SK-N-SH (cell line): ENCODE data around the gene TMEM127.
"Not testable (repeated sequence)": the region's sequence is repeated elsewhere in the genome, so short reads cannot be mapped to it uniquely, and the experiment has no call there.

Experiments
- EP300 ChIP-seq, 2 experiments: IDR thresholded peaks; 2 replicates each; pipeline versions ENCODE4 v1.4.0 to v1.6.1; 2012; ENCODE audit warnings: borderline replicate concordance in 1 of 2, low read depth in 1 of 2, low read length in 1 of 2
- EZH2phosphoT487 ChIP-seq: fragments of 200-600 bp; sonication (generic); IDR thresholded peaks from 2 replicates; pipeline ENCODE4 v1.6.1; 2017; ENCODE audit warnings: low read depth, mixed run types, mild to moderate bottlenecking, antibody characterized with exemption, moderate library complexity, borderline replicate concordance
- GABPA ChIP-seq: IDR thresholded peaks from 2 replicates; pipeline ENCODE4 v1.4.0; 2012; ENCODE audit warnings: low read depth, mild to moderate bottlenecking
- PBX3 ChIP-seq: IDR thresholded peaks from 2 replicates; pipeline ENCODE4; 2012
- POLR2AphosphoS5 ChIP-seq: IDR thresholded peaks from 2 replicates; pipeline ENCODE4 v1.6.1; 2012; ENCODE audit warnings: low read depth, low read length
- REST ChIP-seq: IDR thresholded peaks from 2 replicates; pipeline ENCODE4 v1.6.1; 2012; ENCODE audit warnings: mild to moderate bottlenecking, low read depth, low read length, moderate library complexity
- RXRA ChIP-seq: IDR thresholded peaks from 2 replicates; pipeline ENCODE4 v1.4.0; 2012; ENCODE audit warnings: low read depth, mild to moderate bottlenecking, borderline replicate concordance
- SIN3A ChIP-seq: IDR thresholded peaks from 2 replicates; pipeline ENCODE4 v1.6.1; 2012; ENCODE audit warnings: low read depth, mild to moderate bottlenecking, low read length, moderate library complexity, borderline replicate concordance
- TF ChIP-seq, protein P1 (sequence below): IDR thresholded peaks from 2 replicates; pipeline ENCODE4 v1.4.0; 2012; ENCODE audit warnings: low read depth
- TF ChIP-seq, protein P2 (sequence below): fragments of 200-600 bp; sonication (generic); IDR thresholded peaks from 2 replicates; pipeline ENCODE4 v1.6.1; 2017; ENCODE audit warnings: antibody characterized with exemption, mild to moderate bottlenecking, moderate library complexity
- TF ChIP-seq, protein P3 (sequence below): IDR thresholded peaks from 2 replicates; pipeline ENCODE4 v1.4.0; 2012; ENCODE audit warnings: low read depth, borderline replicate concordance

DNA sequence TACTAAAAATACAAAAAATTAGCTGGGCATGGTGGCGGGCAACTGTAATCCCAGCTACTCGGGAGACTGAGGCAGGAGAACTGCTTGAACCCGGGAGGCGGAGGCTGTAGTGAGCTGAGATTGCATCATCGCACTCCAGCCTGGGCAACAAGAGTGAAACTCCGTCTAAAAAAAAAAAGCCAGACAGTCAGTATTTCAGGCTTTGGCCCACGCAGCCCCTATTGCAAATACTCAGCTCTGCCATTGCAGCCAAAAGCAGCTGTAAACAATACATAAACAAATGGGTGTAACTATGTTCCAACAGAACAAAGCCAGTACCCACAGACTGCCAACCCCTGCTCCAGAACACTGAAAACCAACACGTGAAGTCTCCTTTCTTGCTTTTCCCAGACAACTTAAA, 28.5 kb upstream of the TMEM127 start:
- TF ChIP-seq, protein P1, sequence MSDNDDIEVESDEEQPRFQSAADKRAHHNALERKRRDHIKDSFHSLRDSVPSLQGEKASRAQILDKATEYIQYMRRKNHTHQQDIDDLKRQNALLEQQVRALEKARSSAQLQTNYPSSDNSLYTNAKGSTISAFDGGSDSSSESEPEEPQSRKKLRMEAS = not testable (repeated sequence)
- TF ChIP-seq REST; EZH2phosphoT487; SIN3A; GABPA; RXRA; EP300 (IDR thresholded peaks at IDR 0.05; ENCODE audit: borderline replicate concordance in 1 of 2, low read depth in 1 of 2, low read length in 1 of 2); PBX3; POLR2AphosphoS5: not testable (repeated sequence)
- TF ChIP-seq, protein P2, sequence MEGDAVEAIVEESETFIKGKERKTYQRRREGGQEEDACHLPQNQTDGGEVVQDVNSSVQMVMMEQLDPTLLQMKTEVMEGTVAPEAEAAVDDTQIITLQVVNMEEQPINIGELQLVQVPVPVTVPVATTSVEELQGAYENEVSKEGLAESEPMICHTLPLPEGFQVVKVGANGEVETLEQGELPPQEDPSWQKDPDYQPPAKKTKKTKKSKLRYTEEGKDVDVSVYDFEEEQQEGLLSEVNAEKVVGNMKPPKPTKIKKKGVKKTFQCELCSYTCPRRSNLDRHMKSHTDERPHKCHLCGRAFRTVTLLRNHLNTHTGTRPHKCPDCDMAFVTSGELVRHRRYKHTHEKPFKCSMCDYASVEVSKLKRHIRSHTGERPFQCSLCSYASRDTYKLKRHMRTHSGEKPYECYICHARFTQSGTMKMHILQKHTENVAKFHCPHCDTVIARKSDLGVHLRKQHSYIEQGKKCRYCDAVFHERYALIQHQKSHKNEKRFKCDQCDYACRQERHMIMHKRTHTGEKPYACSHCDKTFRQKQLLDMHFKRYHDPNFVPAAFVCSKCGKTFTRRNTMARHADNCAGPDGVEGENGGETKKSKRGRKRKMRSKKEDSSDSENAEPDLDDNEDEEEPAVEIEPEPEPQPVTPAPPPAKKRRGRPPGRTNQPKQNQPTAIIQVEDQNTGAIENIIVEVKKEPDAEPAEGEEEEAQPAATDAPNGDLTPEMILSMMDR = not testable (repeated sequence)
- TF ChIP-seq, protein P3, sequence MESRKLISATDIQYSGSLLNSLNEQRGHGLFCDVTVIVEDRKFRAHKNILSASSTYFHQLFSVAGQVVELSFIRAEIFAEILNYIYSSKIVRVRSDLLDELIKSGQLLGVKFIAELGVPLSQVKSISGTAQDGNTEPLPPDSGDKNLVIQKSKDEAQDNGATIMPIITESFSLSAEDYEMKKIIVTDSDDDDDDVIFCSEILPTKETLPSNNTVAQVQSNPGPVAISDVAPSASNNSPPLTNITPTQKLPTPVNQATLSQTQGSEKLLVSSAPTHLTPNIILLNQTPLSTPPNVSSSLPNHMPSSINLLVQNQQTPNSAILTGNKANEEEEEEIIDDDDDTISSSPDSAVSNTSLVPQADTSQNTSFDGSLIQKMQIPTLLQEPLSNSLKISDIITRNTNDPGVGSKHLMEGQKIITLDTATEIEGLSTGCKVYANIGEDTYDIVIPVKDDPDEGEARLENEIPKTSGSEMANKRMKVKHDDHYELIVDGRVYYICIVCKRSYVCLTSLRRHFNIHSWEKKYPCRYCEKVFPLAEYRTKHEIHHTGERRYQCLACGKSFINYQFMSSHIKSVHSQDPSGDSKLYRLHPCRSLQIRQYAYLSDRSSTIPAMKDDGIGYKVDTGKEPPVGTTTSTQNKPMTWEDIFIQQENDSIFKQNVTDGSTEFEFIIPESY = not testable (repeated sequence)
